HEK293 (cell line): ENCODE results near the gene ARL8A.
"Not testable (repeated sequence)": the region's sequence is repeated elsewhere in the genome, so short reads cannot be mapped to it uniquely, and the experiment has no call there.

Source experiments
- CTCF ChIA-PET: fragments of 350-600 bp; formaldehyde crosslinking; extraction: SDS; loops from one replicate; lab custom pipeline; 2021; ENCODE audit warnings: antibody characterized with exemption; lab: Yijun Ruan, JAX
- POLR2A ChIA-PET: fragments of 300-600 bp; formaldehyde crosslinking; extraction: SDS; loops from one replicate; lab custom pipeline; 2020; ENCODE audit warnings: antibody characterized with exemption, inconsistent platforms; lab: Yijun Ruan, JAX
- H3K27ac ChIP-seq: fragments of 200-500 bp; sonication (Bioruptor generic); 2 replicates; pipeline ENCODE4 v1.5.1; 2014; ENCODE audit warnings: low read depth, low read length, control low read depth, inconsistent platforms; ENCODE audit errors: extremely low read depth
- H3K36me3 ChIP-seq, 2 experiments: fragments of 200-500 bp in 1 of 2; sonication (Bioruptor generic) in 1 of 2; 1 replicate in 1 of 2; 2 replicates in 1 of 2; pipeline ENCODE4 v1.5.1; 2014 to 2017; ENCODE audit warnings: inconsistent platforms in 2 of 2, low read length in 2 of 2; ENCODE audit not compliant: control insufficient read depth in 2 of 2, insufficient read depth in 1 of 2
- H3K4me1 ChIP-seq: fragments of 200-500 bp; sonication (Bioruptor generic); 2 replicates; pipeline ENCODE4 v1.5.1; 2014; ENCODE audit warnings: mild to moderate bottlenecking, low read length, inconsistent platforms; ENCODE audit not compliant: control insufficient read depth, insufficient read depth
- H3K4me3 ChIP-seq: 2 replicates; pipeline ENCODE4 v1.5.1; 2011; ENCODE audit warnings: low read depth, mild to moderate bottlenecking, control low read depth, low read length, moderate library complexity
- H3K9me3 ChIP-seq: fragments of 200-500 bp; sonication (Bioruptor generic); 2 replicates; pipeline ENCODE4 v1.5.1; 2014; ENCODE audit warnings: low read depth, low read length, inconsistent platforms; ENCODE audit not compliant: control insufficient read depth, insufficient read depth
- GLI4 ChIP-seq: fragments of 450-650 bp; formaldehyde crosslinking; IDR thresholded peaks from 2 replicates; pipeline ENCODE4 v1.5.1; 2016; ENCODE audit warnings: missing biosample characterization, missing genetic modification characterization
- KLF9 ChIP-seq: fragments of 450-650 bp; formaldehyde crosslinking; IDR thresholded peaks from 2 replicates; pipeline ENCODE4 v1.5.1; 2016; ENCODE audit warnings: missing biosample characterization, missing genetic modification characterization, low read depth
- PRDM2 ChIP-seq: fragments of 450-650 bp; formaldehyde crosslinking; IDR thresholded peaks from 2 replicates; pipeline ENCODE4 v1.5.1; 2016; ENCODE audit warnings: missing biosample characterization, missing genetic modification characterization, borderline replicate concordance
- REPIN1 ChIP-seq: fragments of 450-650 bp; formaldehyde crosslinking; IDR thresholded peaks from 2 replicates; pipeline ENCODE4 v1.5.1; 2017; ENCODE audit warnings: missing biosample characterization, missing genetic modification characterization, low read depth
- YY1 ChIP-seq: fragments of 450-650 bp; formaldehyde crosslinking; IDR thresholded peaks from 2 replicates; pipeline ENCODE4 v1.5.1; 2018; ENCODE audit warnings: missing biosample characterization, missing genetic modification characterization
- YY2 ChIP-seq: fragments of 450-650 bp; formaldehyde crosslinking; IDR thresholded peaks from 2 replicates; pipeline ENCODE4 v1.5.1; 2016; ENCODE audit warnings: missing biosample characterization, missing genetic modification characterization
- ZBTB48 ChIP-seq: fragments of 450-650 bp; formaldehyde crosslinking; IDR thresholded peaks from 2 replicates; pipeline ENCODE4 v1.5.1; 2016; ENCODE audit warnings: missing biosample characterization, missing genetic modification characterization
- ZFP3 ChIP-seq: fragments of 450-650 bp; formaldehyde crosslinking; IDR thresholded peaks from 2 replicates; pipeline ENCODE4 v1.5.1; 2016; ENCODE audit warnings: low read depth, missing biosample characterization, missing genetic modification characterization
- ZNF174 ChIP-seq: fragments of 450-650 bp; formaldehyde crosslinking; IDR thresholded peaks from 2 replicates; pipeline ENCODE4 v1.5.0; 2017; ENCODE audit warnings: missing biosample characterization, mild to moderate bottlenecking, missing genetic modification characterization
- ZNF175 ChIP-seq: fragments of 450-650 bp; formaldehyde crosslinking; IDR thresholded peaks from 2 replicates; pipeline ENCODE4 v1.5.1; 2016; ENCODE audit warnings: missing biosample characterization, missing genetic modification characterization
- ZNF211 ChIP-seq: fragments of 450-650 bp; formaldehyde crosslinking; IDR thresholded peaks from 2 replicates; pipeline ENCODE4 v1.5.1; 2016; ENCODE audit warnings: low read depth, missing biosample characterization, missing genetic modification characterization
- ZNF24 ChIP-seq: fragments of 450-650 bp; formaldehyde crosslinking; IDR thresholded peaks from 2 replicates; pipeline ENCODE4 v1.5.1; 2016; ENCODE audit warnings: missing biosample characterization, missing genetic modification characterization
- ZNF311 ChIP-seq: fragments of 450-650 bp; formaldehyde crosslinking; IDR thresholded peaks from 2 replicates; pipeline ENCODE4 v1.5.1; 2017; ENCODE audit warnings: missing biosample characterization, missing genetic modification characterization, borderline replicate concordance
- ZNF354C ChIP-seq: fragments of 450-650 bp; formaldehyde crosslinking; IDR thresholded peaks from 2 replicates; pipeline ENCODE4 v1.5.1; 2016; ENCODE audit warnings: missing biosample characterization, missing genetic modification characterization, low read depth, borderline replicate concordance
- ZNF391 ChIP-seq: fragments of 450-650 bp; formaldehyde crosslinking; IDR thresholded peaks from 2 replicates; pipeline ENCODE4 v1.5.1; 2016; ENCODE audit warnings: low read depth, missing biosample characterization, missing genetic modification characterization, borderline replicate concordance
- ZNF404 ChIP-seq: fragments of 450-650 bp; formaldehyde crosslinking; IDR thresholded peaks from 2 replicates; pipeline ENCODE4 v1.5.1; 2017; ENCODE audit warnings: missing biosample characterization, missing genetic modification characterization
- ZNF518A ChIP-seq: fragments of 450-650 bp; formaldehyde crosslinking; conservative IDR thresholded peaks from 2 replicates; pipeline ENCODE4 v1.5.1; 2016; ENCODE audit warnings: low read depth, missing biosample characterization, missing genetic modification characterization
- ZNF654 ChIP-seq: fragments of 450-650 bp; formaldehyde crosslinking; IDR thresholded peaks from 2 replicates; pipeline ENCODE4 v1.5.1; 2016; ENCODE audit warnings: low read depth, missing biosample characterization, missing genetic modification characterization
- ZNF76 ChIP-seq: fragments of 450-650 bp; formaldehyde crosslinking; IDR thresholded peaks from 2 replicates; pipeline ENCODE4; 2016; ENCODE audit warnings: low read depth, missing biosample characterization, missing genetic modification characterization, borderline replicate concordance
- ZNF837 ChIP-seq: fragments of 450-650 bp; formaldehyde crosslinking; IDR thresholded peaks from 2 replicates; pipeline ENCODE4 v1.5.1; 2016; ENCODE audit warnings: missing biosample characterization, missing genetic modification characterization
- ZSCAN30 ChIP-seq: fragments of 450-650 bp; IDR thresholded peaks from 2 replicates; pipeline ENCODE4 v1.5.1; 2018; ENCODE audit warnings: missing biosample characterization, mild to moderate bottlenecking, missing genetic modification characterization, moderate library complexity
- TF ChIP-seq, protein P1 (sequence below): fragments of 450-650 bp; formaldehyde crosslinking; IDR thresholded peaks from 2 replicates; pipeline ENCODE4 v1.5.1; 2016; ENCODE audit warnings: missing biosample characterization, missing genetic modification characterization

The ARL8A gene

DNA sequence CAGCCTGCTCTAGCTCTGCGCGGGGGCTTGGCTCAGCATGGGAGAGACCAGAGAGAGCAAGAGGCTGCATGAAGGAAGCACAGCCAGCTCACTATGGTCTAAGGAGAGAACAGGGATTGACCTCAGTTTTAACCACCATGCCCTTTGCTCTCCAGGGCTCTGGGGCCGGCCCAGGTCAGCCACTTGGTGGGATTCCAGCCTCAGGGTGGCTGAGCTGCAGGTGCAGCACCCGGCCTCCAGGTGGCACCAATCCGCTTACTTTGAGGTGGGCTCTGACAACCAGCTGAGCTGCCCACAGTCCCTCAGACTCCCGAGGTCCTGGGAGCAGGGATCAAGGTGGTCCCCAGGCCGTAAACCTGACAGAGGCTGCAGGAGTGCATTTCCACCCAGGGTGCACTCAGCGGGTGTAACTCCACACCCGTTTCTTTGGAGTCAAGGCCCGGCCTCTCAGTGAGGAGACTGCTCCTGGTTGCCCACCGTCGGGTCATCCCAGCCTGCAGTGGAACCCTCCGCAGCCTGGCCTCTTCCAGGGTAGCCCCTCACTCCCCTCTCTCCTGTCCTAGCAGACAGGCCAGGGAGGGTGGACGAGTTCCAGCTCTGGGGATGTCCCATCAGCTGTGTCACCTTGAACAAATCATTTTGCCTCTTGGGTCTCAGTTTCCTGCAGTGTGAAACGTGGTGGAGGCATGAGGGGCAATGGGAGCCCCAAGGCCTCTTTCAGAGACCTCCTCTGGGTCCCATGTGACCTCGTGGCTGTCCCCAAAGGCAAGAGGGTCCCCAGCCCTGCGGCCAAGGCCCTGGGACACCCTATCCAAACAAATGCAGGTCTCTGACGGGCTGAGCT lies 48.5 kb upstream of the ARL8A start (continued):
- no peak for TF ChIP-seq PRDM2 (tag by site-specific recombination)
- peak; percentile 70 for TF ChIP-seq ZNF654 (tag by site-specific recombination)
- no peak for TF ChIP-seq YY2 (tag by site-specific recombination)
- TF ChIP-seq ZNF175 = no peak
- no peak for TF ChIP-seq ZNF354C (tag by site-specific recombination)
- TF ChIP-seq ZFP3 (tag by site-specific recombination) = no peak
- peak; percentile 44; the same call in 1 of the 2 replicates for TF ChIP-seq ZBTB48 (tag by site-specific recombination)
- no peak for TF ChIP-seq ZNF76 (tag by site-specific recombination)
- TF ChIP-seq ZNF24 (tag by site-specific recombination) = no peak
- no peak for TF ChIP-seq ZNF174 (tag by site-specific recombination)
- no peak for TF ChIP-seq ZNF518A (tag by site-specific recombination)
- TF ChIP-seq REPIN1 (tag by site-specific recombination) = no peak
- TF ChIP-seq ZNF404 = no peak
- TF ChIP-seq YY1 (tag by site-specific recombination) = no peak
- no peak for TF ChIP-seq ZNF837
- no peak for TF ChIP-seq ZNF391 (tag by site-specific recombination)
- TF ChIP-seq, protein P1, sequence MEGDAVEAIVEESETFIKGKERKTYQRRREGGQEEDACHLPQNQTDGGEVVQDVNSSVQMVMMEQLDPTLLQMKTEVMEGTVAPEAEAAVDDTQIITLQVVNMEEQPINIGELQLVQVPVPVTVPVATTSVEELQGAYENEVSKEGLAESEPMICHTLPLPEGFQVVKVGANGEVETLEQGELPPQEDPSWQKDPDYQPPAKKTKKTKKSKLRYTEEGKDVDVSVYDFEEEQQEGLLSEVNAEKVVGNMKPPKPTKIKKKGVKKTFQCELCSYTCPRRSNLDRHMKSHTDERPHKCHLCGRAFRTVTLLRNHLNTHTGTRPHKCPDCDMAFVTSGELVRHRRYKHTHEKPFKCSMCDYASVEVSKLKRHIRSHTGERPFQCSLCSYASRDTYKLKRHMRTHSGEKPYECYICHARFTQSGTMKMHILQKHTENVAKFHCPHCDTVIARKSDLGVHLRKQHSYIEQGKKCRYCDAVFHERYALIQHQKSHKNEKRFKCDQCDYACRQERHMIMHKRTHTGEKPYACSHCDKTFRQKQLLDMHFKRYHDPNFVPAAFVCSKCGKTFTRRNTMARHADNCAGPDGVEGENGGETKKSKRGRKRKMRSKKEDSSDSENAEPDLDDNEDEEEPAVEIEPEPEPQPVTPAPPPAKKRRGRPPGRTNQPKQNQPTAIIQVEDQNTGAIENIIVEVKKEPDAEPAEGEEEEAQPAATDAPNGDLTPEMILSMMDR (tag by site-specific recombination) = peak; percentile 56
- TF ChIP-seq GLI4 (tag by site-specific recombination) = no peak
- TF ChIP-seq ZSCAN30 (tag by site-specific recombination) = 0 out of 2 replicates have a peak, but pooled peaks have one; percentile 19
- no peak for TF ChIP-seq ZNF311 (tag by site-specific recombination)
- TF ChIP-seq ZNF211 (tag by site-specific recombination) = no peak
- TF ChIP-seq KLF9 (tag by site-specific recombination) = no peak

DNA sequence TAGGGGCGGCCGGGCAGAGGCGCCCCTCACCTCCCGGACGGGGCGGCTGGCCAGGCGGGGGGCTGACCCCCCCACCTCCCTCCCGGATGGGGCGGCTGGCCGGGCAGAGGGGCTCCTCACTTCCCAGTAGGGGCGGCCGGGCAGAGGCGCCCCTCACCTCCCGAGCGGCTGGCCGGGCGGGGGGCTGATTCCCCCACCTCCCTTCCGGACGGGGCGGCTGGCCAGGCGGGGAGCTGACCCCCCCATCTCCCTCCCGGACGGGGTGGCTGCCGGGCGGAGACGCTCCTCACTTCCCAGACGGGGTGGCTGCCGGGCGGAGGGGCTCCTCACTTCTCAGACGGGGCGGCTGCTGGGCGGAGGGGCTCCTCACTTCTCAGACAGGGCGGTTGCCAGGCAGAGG lies 46.9 kb upstream of the ARL8A start:
- H3K9me3 ChIP-seq, H3K4me1 ChIP-seq, H3K27ac ChIP-seq, H3K4me3 ChIP-seq, POLR2A ChIA-PET, H3K36me3 ChIP-seq: not testable (repeated sequence)
- CTCF ChIA-PET = interaction anchor here (2.0 to 10.5 kb wide), 2 partner anchors 83 to 123 kb away, joined by 6 to 155 read pairs; no protein-coding TSS in a partner anchor
